ENCODE data around the gene TSEN2.
"Not testable (repeated sequence)": the region's sequence is repeated elsewhere in the genome, so short reads cannot be mapped to it uniquely, and the experiment has no call there.

TSEN2 gene

GRCh38 chr3:12456441-12456840 lies 27.8 kb upstream of the TSEN2 start:
- Histone ChIP-seq H3K4me1 (ENCODE audit: control insufficient read depth, insufficient read depth, low read length) (no peaks in the 10 kb centered on the region), H3K36me3 (ENCODE audit: control insufficient read depth, insufficient read depth, low read length) (no peaks in the 10 kb centered on the region), H3K27ac (ENCODE audit: low read depth, low read length) (no peak overlapping the region), H3K9ac (ENCODE audit: low read length) (no peak overlapping the region), H3K27me3 (ENCODE audit: control insufficient read depth, insufficient read depth, low read length) (no peaks in the 10 kb centered on the region), H3K4me3 (ENCODE audit: low read length) (no peak overlapping the region)

GRCh38 chr3:12457380-12457779 lies 26.9 kb upstream of the TSEN2 start:
- H3K4me1 ChIP-seq (ENCODE audit: control insufficient read depth, insufficient read depth, low read length); H3K9ac ChIP-seq (ENCODE audit: low read length); H3K27me3 ChIP-seq (ENCODE audit: control insufficient read depth, insufficient read depth, low read length); H3K4me3 ChIP-seq (ENCODE audit: low read length); H3K36me3 ChIP-seq (ENCODE audit: control insufficient read depth, insufficient read depth, low read length); H3K27ac ChIP-seq (ENCODE audit: low read depth, low read length): not testable (repeated sequence)

DNA sequence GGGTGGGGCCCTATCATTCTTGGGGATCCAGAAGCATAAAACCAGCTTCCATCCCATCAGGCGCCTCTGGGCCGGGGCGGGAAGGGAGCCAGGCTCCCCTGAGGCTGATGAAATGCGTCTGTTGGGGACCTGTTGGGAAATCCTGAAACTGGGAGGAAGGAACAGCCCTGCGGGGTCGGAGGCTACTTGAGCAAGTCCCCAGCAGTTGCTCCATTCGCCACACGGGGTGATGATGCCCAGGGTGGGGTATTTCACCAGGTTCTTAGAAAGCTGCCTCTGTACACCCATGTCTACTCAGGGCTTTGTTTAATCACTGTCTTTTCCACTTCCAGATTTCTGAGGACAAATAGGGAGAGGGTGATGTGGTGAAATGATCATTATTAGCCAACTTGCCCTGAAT lies 25.4 kb upstream of the TSEN2 start:
- no peaks in the 10 kb centered on the region for H3K4me1 ChIP-seq (ENCODE audit: control insufficient read depth, insufficient read depth, low read length)
- no peak overlapping the region for H3K27ac ChIP-seq (ENCODE audit: low read depth, low read length)
- no peak overlapping the region for H3K4me3 ChIP-seq (ENCODE audit: low read length)
- H3K36me3 ChIP-seq (ENCODE audit: control insufficient read depth, insufficient read depth, low read length) = no peaks in the 10 kb centered on the region
- no peaks in the 10 kb centered on the region for H3K27me3 ChIP-seq (ENCODE audit: control insufficient read depth, insufficient read depth, low read length)
- H3K9ac ChIP-seq (ENCODE audit: low read length) = no peak overlapping the region

DNA sequence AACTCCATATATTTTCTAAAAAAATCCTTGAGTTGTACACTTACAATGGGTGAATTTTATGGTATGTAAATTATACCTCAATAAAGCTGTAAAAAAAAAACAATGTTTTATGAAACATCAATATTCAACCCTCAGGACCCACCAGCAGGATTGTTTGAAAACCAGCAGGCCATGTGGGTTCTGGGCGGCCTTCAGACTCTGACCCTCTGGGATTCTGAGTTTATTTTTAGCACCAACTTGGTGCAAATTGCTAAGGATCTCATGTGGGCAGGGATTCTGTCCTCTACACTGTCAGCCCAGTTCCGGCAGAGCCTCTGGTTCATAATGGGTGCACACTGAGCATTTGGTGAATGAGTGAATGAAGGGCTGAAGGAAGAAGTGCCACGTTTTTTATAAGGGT lies 24.2 kb upstream of the TSEN2 start:
- no peak overlapping the region for H3K4me3 ChIP-seq (ENCODE audit: low read length)
- no peaks in the 10 kb centered on the region for H3K27me3 ChIP-seq (ENCODE audit: control insufficient read depth, insufficient read depth, low read length)
- no peaks in the 10 kb centered on the region for H3K36me3 ChIP-seq (ENCODE audit: control insufficient read depth, insufficient read depth, low read length)
- H3K4me1 ChIP-seq (ENCODE audit: control insufficient read depth, insufficient read depth, low read length) = no peaks in the 10 kb centered on the region
- no peak overlapping the region for H3K27ac ChIP-seq (ENCODE audit: low read depth, low read length)
- no peak overlapping the region for H3K9ac ChIP-seq (ENCODE audit: low read length)

GRCh38 chr3:12461097-12461649 lies 23.1 kb upstream of the TSEN2 start:
- H3K4me3 ChIP-seq (ENCODE audit: low read length) = no peak overlapping the region
- H3K27me3 ChIP-seq (ENCODE audit: control insufficient read depth, insufficient read depth, low read length) = no peaks in the 10 kb centered on the region
- H3K4me1 ChIP-seq (ENCODE audit: control insufficient read depth, insufficient read depth, low read length) = no peaks in the 10 kb centered on the region
- no peak overlapping the region for H3K27ac ChIP-seq (ENCODE audit: low read depth, low read length)
- H3K9ac ChIP-seq (ENCODE audit: low read length) = no peak overlapping the region
- H3K36me3 ChIP-seq (ENCODE audit: control insufficient read depth, insufficient read depth, low read length) = no peaks in the 10 kb centered on the region

- Histone ChIP-seq H3K4me3 (ENCODE audit: low read length) (no peak overlapping the region), H3K27ac (ENCODE audit: low read depth, low read length) (no peak overlapping the region), H3K9ac (ENCODE audit: low read length) (no peak overlapping the region), H3K27me3 (ENCODE audit: control insufficient read depth, insufficient read depth, low read length) (no peaks in the 10 kb centered on the region), H3K4me1 (ENCODE audit: control insufficient read depth, insufficient read depth, low read length) (no peaks in the 10 kb centered on the region), H3K36me3 (ENCODE audit: control insufficient read depth, insufficient read depth, low read length) (no peaks in the 10 kb centered on the region)
These were observed 21.9 kb upstream of the TSEN2 start for GRCh38 chr3:12462159-12462947.

- Histone ChIP-seq H3K27me3 (ENCODE audit: control insufficient read depth, insufficient read depth, low read length) (no peaks in the 10 kb centered on the region), H3K36me3 (ENCODE audit: control insufficient read depth, insufficient read depth, low read length) (no peaks in the 10 kb centered on the region), H3K4me3 (ENCODE audit: low read length) (no peak overlapping the region), H3K9ac (ENCODE audit: low read length) (no peak overlapping the region), H3K4me1 (ENCODE audit: control insufficient read depth, insufficient read depth, low read length) (no peaks in the 10 kb centered on the region), H3K27ac (ENCODE audit: low read depth, low read length) (no peak overlapping the region)
These were observed 20.6 kb upstream of the TSEN2 start for GRCh38 chr3:12463686-12464085.

- Histone ChIP-seq H3K27me3 (ENCODE audit: control insufficient read depth, insufficient read depth, low read length) (no peaks in the 10 kb centered on the region), H3K4me3 (ENCODE audit: low read length) (no peak overlapping the region), H3K4me1 (ENCODE audit: control insufficient read depth, insufficient read depth, low read length) (no peaks in the 10 kb centered on the region), H3K9ac (ENCODE audit: low read length) (no peak overlapping the region), H3K36me3 (ENCODE audit: control insufficient read depth, insufficient read depth, low read length) (no peaks in the 10 kb centered on the region), H3K27ac (ENCODE audit: low read depth, low read length) (no peak overlapping the region)
These were observed 20.1 kb upstream of the TSEN2 start for GRCh38 chr3:12464181-12464580.

- H3K9ac ChIP-seq (ENCODE audit: low read length) = no peak overlapping the region
- H3K4me1 ChIP-seq (ENCODE audit: control insufficient read depth, insufficient read depth, low read length) = no peaks in the 10 kb centered on the region
- no peaks in the 10 kb centered on the region for H3K36me3 ChIP-seq (ENCODE audit: control insufficient read depth, insufficient read depth, low read length)
- no peak overlapping the region for H3K27ac ChIP-seq (ENCODE audit: low read depth, low read length)
- H3K4me3 ChIP-seq (ENCODE audit: low read length) = no peak overlapping the region
- no peaks in the 10 kb centered on the region for H3K27me3 ChIP-seq (ENCODE audit: control insufficient read depth, insufficient read depth, low read length)
These were observed 19.0 kb upstream of the TSEN2 start for GRCh38 chr3:12465151-12465835.

GRCh38 chr3:12465836-12466225 lies 18.4 kb upstream of the TSEN2 start:
- H3K36me3 ChIP-seq (ENCODE audit: control insufficient read depth, insufficient read depth, low read length) = no peaks in the 10 kb centered on the region
- H3K27me3 ChIP-seq (ENCODE audit: control insufficient read depth, insufficient read depth, low read length) = no peaks in the 10 kb centered on the region
- no peaks in the 10 kb centered on the region for H3K4me1 ChIP-seq (ENCODE audit: control insufficient read depth, insufficient read depth, low read length)
- no peak overlapping the region for H3K9ac ChIP-seq (ENCODE audit: low read length)
- no peak overlapping the region for H3K4me3 ChIP-seq (ENCODE audit: low read length)
- no peak overlapping the region for H3K27ac ChIP-seq (ENCODE audit: low read depth, low read length)

GRCh38 chr3:12467746-12468145 lies 16.5 kb upstream of the TSEN2 start:
- Histone ChIP-seq H3K4me3 (ENCODE audit: low read length) (no peak overlapping the region), H3K27me3 (ENCODE audit: control insufficient read depth, insufficient read depth, low read length) (no peaks in the 10 kb centered on the region), H3K4me1 (ENCODE audit: control insufficient read depth, insufficient read depth, low read length) (no peaks in the 10 kb centered on the region), H3K9ac (ENCODE audit: low read length) (no peak overlapping the region), H3K36me3 (ENCODE audit: control insufficient read depth, insufficient read depth, low read length) (no peaks in the 10 kb centered on the region), H3K27ac (ENCODE audit: low read depth, low read length) (no peak overlapping the region)

DNA sequence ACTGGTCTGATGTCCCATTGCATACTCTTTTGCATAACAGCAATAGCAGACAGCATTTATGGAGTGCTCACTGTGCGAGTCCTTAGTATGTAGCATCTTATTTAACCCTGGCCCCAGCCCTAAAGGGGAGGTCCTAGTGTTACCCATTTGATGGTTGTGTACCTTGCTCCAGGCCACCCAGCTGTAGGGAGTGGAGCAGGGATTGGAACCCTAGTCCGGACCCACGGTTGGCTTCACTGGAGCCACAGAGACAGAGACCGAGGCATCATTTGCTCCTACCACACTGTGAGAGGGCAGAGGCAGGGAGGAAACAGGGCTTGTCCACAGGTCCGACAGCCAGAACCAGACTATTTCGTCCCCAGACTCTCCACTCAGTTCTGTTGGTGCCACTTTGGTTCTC lies 16.0 kb upstream of the TSEN2 start:
- Histone ChIP-seq H3K4me3 (ENCODE audit: low read length) (no peak overlapping the region), H3K27me3 (ENCODE audit: control insufficient read depth, insufficient read depth, low read length) (no peaks in the 10 kb centered on the region), H3K4me1 (ENCODE audit: control insufficient read depth, insufficient read depth, low read length) (no peaks in the 10 kb centered on the region), H3K36me3 (ENCODE audit: control insufficient read depth, insufficient read depth, low read length) (no peaks in the 10 kb centered on the region), H3K27ac (ENCODE audit: low read depth, low read length) (no peak overlapping the region), H3K9ac (ENCODE audit: low read length) (no peak overlapping the region)

DNA sequence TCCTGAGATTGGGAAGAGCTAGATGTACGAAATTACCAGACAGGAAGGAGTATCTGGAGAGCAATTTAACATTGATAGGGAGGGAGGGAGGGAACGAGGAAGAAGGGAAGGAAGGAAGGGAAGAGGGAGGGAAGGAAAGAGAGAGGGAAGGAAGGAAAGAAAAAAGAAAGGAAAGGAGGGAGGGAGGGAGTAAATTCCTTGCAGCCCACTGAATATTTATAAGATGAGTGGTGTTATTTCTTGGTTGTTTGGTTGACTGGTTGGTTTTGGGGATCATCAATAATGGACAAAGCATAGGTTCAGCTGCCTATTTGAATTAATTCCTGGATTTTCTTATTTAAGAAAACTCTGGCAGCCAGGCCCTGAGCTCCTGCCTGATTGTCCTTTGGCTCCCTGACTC lies 15.5 kb upstream of the TSEN2 start:
- Histone ChIP-seq H3K9ac (ENCODE audit: low read length) (no peak overlapping the region), H3K27ac (ENCODE audit: low read depth, low read length) (no peak overlapping the region), H3K4me1 (ENCODE audit: control insufficient read depth, insufficient read depth, low read length) (no peaks in the 10 kb centered on the region), H3K36me3 (ENCODE audit: control insufficient read depth, insufficient read depth, low read length) (no peaks in the 10 kb centered on the region), H3K27me3 (ENCODE audit: control insufficient read depth, insufficient read depth, low read length) (no peaks in the 10 kb centered on the region), H3K4me3 (ENCODE audit: low read length) (no peak overlapping the region)
